HuH-7.5 (cell line): ENCODE measurements around the gene RNASE11.
"Not testable (repeated sequence)": the region's sequence is repeated elsewhere in the genome, so short reads cannot be mapped to it uniquely, and the experiment has no call there.

Experiments used
- DNase-seq: peaks from one replicate; pipeline ENCODE4 v3.0.0; 2011; ENCODE audit warnings: low spot score

Gene RNASE11

DNA sequence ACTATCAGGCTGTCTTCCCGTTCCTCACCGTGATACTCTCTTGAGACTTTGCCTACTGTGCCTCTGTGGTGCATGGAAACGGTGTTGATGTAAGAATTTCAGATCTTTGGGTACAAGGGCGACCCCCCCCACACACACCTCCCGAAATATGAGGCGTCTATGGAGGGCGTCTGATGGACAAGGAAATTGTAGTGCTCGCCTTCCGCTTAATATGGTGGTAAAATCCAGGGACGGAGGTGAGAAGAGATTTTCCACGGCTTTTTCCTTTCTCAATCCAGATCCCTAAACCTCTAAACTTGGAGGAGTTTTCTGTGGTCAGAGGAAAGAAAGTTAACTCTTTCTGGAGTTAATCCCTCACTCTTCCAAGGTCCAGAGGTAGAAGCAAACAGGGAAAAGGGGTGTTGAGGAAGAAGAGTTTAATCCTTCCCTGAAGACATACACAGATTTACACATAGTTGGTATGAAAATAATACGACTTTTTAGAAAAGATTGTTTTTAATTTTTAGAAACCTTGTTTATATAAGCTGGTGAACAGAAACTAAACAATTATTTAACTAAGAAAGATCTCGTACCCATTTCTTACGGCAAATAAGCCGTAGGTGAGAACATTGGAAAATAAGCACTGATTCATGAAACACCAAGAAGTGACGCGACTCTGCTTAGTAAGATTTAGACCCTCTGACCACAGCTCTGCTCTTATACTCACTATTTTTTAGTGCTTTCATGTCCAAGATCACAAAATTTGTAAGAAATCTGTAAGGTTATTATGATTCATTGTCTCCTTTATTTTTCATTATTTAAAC, 26.4 kb upstream of the RNASE11 start:
- DNase-seq: no peak

DNA sequence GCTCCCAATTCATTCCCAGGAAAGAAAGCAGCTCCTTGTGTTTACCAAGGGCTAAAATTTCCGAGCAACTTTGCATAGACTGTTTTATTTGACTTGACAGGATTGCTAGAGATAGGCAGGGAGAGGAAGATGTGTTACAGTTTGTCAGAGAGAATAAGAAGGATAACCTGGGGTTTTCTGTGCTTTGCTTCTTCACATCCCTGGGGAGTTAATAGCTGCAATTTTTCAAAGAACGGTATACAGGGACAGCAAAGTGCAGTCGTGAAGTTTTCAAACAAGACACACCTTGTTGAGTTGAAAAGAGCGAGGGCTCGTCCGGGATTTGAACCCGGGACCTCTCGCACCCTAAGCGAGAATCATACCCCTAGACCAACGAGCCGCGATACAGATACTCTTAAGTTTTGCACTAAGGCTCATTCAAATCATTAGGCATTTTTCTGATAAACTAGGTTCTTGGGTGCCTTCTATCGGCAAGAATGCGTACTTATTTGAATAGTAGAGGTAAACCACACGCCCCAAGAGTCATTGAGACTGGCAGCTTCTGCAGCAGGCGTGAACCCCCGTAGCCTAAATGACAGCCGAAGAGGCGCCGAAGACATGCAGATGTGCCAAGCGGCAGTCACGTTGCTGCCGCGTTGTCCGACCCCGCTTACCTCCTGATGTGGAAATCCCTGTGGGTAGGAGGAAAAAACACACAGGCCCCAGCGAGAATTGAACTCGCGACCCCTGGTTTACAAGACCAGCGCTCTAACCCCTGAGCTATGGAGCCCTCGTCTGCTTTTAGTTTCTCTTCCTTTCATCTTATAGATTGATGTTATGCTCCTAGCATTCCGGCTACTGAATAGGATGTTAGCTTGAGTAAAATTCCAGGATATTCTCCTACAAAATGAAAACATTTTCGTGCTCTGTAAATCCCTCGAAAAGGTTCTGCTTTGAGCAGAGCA, 25.6 kb upstream of the RNASE11 start:
- DNase-seq: peak; percentile 71

DNA sequence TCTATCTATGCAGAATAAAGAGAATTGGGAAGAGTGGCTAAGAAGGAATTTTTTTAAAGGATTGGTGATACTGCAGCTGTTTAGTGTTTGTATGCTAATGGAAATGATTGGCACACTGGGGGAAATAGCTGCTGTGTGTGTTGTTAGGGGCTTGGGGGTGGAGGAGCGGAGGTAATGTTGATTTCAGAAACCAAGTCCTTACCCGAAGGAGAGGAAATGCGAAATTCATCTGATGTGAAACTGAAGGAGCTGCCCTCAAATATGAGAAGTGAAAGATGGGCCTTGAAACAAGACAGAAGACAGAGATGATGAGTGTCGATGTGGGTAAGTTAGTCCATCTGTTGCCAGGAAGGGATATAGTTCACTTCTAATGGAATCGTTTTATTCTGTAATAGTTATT, 24.6 kb upstream of the RNASE11 start:
- no peak for DNase-seq

DNA sequence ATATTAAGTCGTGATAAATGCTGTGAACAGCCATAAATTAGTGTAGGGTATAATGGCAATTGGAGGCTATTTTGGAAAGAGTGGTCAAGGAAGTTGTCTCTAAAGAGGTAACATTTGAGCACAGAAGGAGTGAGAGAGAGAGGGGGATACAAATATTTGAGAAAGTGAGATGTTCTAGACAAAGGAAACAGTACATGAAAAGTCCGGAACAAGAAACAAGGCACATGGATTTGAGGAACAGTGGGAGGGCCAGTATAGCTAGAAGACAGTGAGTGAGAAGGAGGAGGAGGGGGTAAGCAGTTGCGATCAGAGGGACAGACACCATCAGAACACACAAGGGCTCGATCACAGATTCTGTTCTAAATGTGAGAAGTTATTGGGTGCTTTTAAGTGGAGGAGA, 23.5 kb upstream of the RNASE11 start:
- no peak for DNase-seq

DNA sequence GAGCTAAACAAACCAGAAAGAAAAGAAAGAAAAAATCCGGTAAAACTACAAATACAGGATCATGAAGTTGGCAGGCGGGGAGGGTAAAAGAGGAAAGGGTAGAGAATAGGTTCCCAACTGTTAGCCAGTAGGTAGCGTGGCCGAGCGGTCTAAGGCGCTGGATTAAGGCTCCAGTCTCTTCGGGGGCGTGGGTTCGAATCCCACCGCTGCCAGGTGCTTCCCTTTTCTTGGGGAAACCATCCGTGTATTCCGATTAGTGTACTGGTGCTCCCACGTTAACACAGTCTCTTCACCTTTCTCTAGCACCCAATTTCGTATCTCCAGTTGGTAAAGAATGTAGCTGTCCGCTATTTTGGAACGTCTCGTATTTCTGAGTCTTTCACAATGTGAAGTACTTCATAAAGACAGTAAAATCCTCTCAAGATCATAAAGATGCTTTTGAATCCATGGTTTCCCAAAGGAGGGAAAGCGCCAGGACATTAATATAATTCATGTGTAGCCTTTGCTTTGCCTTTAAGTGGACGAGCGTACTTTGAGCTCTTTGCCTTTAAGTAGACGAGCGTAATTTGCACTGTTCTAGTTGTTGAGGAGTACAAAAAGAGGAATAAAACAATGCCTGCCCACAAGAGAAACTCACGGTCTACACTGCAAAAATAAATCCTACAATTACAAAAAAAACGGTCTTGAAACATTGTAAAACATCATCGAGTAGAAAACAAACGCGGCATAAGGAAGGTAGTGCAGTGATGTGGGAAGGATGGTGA, 22.4 kb upstream of the RNASE11 start:
- peak; percentile 70 for DNase-seq

DNA sequence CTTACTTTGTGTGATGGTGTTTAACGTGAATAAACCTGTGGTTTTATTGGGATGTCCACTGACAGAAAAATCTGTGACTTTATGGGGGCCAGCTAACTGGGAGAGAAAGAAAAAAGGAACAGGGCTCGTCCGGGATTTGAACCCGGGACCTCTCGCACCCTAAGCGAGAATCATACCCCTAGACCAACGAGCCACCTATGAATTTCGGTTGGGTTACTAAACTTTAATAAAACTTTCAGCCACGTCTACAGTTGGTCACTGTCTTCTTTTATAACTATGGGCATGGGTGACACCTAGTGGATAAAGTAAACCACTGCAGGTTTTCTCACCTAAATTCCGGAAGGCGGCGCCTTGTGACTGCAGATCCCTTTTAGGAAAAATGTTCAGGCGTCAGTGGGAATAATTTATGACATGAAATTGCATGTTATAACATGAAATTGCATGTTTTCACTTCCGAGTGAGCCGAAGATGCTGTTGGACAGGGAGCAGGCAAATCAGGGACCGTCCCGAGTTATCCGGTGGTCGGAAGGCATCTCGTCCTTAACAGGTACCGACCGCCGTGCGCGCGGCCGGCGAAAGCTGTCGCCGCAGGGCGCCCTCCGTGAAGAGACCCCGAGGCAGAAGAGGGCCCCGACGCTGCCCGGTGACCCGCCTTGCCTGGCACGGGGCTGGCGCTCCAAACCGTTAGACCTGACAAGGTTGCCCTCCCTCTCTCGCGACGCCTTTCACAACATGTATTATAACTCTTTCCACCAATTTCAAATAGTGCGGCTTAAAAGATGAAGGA, 21.6 kb upstream of the RNASE11 start:
- DNase-seq: peak; percentile 57

DNA sequence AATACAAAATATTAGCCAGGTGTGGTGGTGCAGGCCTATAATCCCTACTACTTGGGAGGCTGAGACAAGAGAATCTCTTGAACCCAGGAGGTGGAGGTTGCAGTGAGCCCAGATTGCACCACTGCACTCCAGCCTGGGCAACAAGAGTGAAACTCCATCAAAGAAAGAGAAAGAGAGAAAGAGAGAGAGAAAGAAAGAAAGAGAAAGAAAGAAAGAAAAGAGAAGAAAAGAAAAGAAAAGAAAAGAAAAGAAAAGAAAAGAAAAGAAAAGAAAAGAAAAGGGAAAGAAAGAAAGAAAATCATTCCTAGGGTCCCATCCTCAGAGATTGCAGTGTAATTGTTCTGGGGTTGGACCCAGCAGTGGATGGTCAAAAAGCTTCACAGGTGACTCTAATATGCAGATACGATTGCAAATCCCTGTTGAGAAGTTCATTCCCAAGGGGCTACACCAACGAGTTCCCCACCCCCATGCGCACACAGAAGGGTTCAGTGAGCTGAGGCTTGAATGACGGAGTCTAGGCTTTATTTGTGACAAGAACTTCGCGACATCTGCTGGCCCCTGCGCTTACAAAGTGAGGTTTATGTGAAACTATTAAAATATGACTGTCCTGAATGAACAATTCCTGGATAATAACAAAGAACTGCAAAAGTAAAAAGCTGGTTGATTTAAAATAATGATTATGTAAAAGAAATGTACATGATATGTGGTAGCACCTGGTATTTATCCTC, 20.7 kb upstream of the RNASE11 start:
- no peak for DNase-seq

DNA sequence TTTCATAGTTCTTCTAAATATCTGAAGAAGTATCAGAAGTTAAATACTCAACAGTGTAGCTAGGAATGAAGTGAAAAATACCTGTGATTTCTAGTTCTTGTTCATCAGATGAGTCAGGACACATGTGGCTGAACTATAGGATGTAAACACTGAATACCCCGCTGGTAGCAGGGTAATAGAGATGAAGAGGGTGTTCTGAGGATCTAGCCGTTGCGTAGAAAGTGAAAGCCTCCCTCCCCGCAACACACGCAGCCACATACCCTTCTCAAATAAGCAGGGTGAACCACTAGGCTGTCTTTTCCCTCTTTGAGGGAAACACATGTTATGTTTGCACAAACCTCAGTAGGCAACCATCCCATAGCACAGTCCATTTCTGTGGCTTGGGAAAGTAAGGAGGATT, 19.8 kb upstream of the RNASE11 start:
- DNase-seq: no peak

DNA sequence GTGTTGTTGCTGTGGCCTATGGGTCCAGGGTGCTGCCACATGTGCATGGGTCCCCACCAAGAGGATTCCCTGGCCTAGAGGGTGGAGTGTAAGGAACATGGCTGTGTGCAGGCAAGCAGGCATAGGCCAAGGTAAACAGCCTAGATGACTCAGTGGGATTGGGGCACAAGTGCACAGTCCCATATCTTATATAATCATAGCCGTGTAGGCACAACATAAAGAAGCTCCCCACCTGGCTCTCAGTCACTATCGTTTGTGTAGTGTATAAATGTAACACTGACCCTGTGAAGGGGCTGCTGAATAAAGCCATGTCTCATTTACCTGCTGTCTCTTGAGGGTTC, 19.1 kb upstream of the RNASE11 start:
- DNase-seq: no peak

DNA sequence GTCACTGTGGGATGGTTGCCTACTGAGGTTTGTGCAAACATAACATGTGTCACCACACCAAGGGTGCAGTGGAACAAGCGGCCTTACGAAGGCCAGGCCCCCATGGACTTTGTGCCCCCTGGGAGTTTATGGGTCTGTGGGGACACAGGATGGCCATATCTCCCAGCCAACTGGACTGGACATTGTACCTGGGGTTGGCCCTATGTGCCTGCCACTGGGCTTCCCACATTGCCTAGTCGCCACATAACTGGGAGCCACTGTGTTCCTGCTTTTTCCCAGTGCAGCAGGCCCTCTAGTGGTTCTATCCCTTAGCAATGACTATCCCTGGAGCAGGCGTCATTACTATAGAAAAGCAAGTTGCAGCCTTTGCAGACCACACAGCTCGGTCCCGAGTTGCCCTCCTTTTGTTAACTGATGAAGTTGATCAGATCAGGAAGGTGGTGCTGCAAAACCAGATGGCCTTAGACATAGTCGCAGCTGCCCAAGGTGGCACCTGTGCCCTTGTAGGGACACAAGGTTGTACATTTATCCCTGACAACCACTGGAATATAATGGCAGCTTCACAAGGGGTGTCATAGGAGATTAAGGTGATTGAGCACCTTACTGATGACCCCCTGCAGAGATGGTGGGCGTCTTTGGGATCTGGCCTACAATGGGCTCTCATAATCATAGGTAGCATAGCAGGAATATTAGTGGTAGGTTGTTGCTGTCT, 18.5 kb upstream of the RNASE11 start:
- peak; percentile 76 for DNase-seq

DNA sequence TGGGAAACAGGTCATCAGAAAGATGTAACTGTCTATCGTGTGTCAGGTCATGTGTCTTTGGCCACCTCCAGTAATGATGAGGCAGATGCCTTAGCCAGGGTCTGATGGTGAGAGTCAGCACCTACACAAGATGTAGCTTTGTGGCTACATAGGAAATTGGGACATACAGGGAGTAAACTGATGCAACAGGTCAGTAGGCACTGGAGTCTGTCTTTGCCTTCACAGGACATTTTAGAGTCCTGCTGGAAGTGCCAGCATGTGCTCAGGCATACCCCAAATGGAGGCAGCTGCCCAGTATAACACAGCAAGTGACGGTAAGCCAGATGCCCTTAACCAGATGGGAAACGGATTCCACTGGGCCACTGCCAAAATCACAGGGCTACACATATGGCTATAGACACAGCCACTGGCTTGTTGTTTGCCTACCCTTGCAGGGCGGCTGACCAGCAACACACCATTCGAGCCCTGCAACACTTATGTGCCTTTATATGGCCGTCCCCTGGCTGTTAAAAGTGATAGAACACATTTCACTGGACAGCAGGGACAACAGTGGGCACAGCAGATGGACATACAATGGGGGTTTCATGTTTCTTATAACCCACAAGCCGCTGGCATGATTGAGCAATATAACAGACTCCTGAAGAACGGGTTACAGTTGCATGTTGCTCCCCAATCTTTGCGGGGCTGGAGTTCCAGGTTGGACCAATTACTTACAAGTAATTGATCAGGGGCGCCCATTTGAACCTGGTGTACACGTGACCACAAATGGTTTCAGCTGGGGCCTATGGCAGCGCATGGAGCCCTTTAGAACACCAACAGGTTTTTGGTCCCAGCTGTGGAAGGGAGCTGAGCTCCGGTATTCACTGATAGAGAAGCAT, 16.3 kb upstream of the RNASE11 start:
- no peak for DNase-seq

DNA sequence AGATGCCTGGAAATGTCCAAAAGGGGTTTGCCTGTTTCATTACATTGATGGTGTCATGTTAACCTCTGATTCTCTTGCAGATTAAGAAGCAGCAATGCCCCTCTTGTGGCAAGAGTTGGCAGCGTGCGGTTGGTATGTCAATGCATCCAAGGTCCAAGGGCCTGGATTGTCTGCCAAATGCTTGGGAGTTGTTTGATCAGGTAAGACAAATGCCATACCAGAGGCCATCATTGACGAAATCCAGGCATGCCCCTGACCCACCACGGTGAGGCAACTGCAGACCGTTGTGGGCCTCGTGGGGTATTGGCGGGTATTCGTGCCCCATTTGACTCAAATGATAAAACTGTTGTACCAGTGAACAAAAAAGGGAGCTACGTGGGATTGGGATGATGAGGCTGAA, 14.8 kb upstream of the RNASE11 start:
- no peak for DNase-seq

DNA sequence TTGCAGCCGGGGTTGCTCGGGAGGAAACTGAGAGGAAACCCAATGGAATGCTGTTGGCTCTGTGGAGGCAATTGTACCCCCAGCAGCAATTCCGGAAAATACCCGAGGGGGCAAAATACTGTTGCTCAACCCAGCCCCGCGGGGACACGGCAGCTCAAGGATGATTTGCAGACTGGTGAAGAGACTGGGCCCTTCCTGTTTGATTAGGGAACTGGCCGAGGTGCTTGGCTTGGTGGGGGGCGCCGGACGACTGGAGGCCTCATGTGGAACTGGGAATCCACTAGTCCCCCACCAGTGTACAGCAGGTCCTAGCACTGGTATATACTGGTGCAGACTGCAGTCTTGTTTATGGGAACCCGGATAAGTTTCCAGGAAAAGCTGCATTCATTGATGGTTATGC, 13.7 kb upstream of the RNASE11 start:
- DNase-seq: no peak

DNA sequence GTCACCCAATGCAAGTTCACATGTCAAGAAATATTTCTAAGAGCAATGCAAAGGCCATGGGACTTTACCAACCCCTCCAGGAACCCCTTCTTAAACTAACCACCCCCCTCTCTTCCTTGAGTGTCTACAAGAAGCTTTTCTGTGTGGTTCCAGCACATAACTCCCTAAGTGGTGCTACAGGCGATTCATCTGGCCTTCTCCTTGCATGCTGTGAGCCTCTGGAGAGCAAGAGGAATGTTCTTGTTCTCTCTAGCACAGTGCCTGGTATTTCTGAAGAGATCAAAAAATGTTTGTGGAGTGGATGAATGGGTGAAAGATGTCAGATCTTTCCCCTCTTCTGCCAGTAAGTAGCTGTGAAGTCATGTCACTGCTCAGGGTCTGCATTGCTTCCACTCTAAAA, 9.3 kb upstream of the RNASE11 start:
- no peak for DNase-seq

DNA sequence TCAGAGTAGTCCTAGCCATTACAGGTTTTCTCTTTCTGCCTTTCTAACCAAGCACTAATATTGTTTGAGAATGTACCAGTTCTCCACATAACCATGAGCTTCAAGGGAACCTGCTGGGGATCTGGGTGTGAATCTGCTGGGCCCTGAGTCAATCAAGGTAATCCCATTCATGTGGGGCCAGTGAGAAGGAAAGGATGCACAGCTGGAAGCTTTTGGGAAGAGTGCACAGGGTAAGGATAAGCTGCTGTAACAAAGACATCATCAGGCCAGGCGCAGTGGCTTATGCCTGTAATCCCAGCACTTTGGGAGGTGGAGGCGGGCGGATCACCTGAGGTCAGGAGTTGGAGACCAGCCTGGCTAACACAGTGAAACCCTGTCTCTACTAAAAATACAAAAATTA, 7.9 kb upstream of the RNASE11 start:
- DNase-seq: not testable (repeated sequence)

DNA sequence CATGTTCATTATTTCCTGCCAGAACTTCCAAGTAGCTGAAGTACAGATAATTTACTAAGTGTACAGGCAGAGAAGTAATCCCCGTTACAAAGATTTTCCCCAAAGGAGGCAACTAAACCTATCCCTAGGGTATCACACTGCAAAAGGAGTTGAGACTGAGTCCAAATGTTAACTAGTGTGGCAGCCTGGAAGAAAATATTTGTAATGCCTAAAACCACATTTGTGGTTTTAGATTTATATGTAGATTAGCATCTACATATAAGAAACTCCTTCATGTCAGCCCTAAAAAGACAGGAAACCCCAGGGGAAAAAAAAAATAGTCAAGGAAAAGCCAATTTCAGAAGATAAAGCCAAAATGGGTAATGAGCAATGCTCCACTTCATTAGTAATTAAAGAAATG, 4.8 kb upstream of the RNASE11 start:
- DNase-seq: no peak

DNA sequence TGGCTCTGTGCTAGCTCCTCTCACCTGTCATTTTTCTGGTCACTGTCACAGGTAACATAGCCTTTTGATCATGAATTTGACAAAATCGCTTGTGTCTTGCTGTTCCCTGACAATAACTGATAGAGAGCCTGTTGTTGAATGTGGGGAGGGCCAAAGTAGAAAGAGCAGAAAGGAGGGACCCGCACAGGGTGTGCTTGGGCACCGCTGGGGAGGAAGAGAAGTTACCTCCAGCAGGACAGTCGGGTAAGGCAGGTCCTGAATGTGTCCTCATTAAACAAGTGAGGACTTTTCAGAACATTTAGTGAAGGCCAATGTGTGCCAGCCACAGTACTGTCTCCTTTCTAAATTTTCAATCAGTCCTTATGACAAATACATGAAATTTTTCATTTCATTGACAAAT, 3.4 kb upstream of the RNASE11 start, which contains the start of gene RNASE12:
TSS of gene RNASE12 (minus strand) at position 142 of the 400 bp plus-strand sequence. CDS start 653 bp downstream, outside the sequence.
- DNase-seq: no peak

DNA sequence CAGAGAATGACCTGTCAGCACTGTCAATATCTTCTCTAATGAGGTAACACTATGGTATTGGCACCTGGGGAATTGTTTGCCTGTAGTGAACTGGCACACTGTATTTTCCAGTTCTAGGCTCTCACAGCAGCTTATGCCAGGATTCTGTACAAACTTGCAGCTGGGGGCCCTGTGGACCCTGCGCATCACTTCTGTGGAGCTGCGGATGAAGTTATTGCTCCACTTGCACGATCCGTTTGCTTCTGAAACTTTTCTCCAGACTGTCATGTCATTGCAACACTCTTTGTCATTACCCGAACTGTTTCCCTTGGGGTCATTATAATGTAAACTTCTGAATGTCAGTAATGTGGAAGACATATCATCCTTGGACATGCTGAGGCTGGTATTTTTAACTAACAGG, 3.9 kb downstream of the RNASE11 start:
- no peak for DNase-seq

DNA sequence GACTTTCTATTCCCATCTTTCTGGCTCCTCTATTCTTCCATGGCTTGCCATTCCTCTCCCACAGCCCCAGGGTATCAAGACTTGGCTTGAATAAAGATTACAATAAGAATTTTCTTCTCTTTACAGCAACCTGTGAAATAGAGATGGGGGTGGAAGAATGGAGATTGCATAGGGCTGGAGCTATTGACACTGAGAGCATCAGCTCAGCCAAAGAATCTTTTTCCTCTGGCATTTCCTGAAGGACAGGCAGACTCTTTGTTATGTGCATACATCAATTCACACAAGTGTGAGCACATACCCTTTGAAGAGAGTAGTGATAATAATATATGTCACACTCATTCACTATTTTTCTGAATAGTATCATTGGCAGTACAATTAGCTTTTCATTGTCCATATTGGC, 4.7 kb downstream of the RNASE11 start:
- no peak for DNase-seq
